K562 (cell line): ENCODE results near the gene NF1. TPM values are rescaled to one million over a fixed set of nuclear protein-coding genes. Genes with fewer than 3 reads are reported as not detected.

ENCODE experiments used
- ARID1B ChIP-seq: fragments of 450-650 bp; IDR thresholded peaks from 2 replicates; pipeline ENCODE4 v1.6.1; 2016; ENCODE audit warnings: antibody characterized with exemption, mild to moderate bottlenecking, inconsistent platforms
- ATF3 ChIP-seq, 2 experiments: fragments of 450-650 bp in 1 of 2; sonication (generic) in 1 of 2; formaldehyde crosslinking in 1 of 2; IDR thresholded peaks in 1 of 2; conservative IDR thresholded peaks in 1 of 2; 2 replicates each; pipeline versions ENCODE4 v1.6.1 to v1.8.1; 2016 to 2023; ENCODE audit warnings: mild to moderate bottlenecking in 2 of 2, moderate library complexity in 2 of 2, inconsistent platforms in 1 of 2, missing genetic modification reagents in 1 of 2
- CEBPB ChIP-seq: fragments of 450-650 bp; IDR thresholded peaks from 2 replicates; pipeline ENCODE4 v1.6.1; 2016; ENCODE audit warnings: missing genetic modification characterization, missing compliant biosample characterization
- CEBPG ChIP-seq, 3 experiments: fragments of 200-800 bp in 1 of 3; sonication (Bioruptor generic) in 1 of 3; sonication (generic) in 1 of 3; formaldehyde crosslinking in 1 of 3; IDR thresholded peaks in 2 of 3; conservative IDR thresholded peaks in 1 of 3; 2 replicates each; pipeline versions ENCODE4 v1.6.1 to v1.8.0; 2016 to 2022; ENCODE audit warnings: missing compliant biosample characterization in 2 of 3, missing genetic modification characterization in 2 of 3, mild to moderate bottlenecking in 1 of 3, missing genetic modification reagents in 1 of 3
- CSDE1 ChIP-seq, 2 experiments: fragments of 450-650 bp; IDR thresholded peaks; 2 replicates each; pipeline ENCODE4 v1.6.1; 2016; ENCODE audit warnings: mild to moderate bottlenecking in 1 of 2
- CUX1 ChIP-seq: fragments of 200-800 bp; sonication (Bioruptor generic); IDR thresholded peaks from 2 replicates; pipeline ENCODE4 v1.6.1; 2016; ENCODE audit warnings: missing genetic modification characterization, missing compliant biosample characterization
- DLX4 ChIP-seq: fragments of 250-450 bp; sonication (Bioruptor Pico); IDR thresholded peaks from 2 replicates; pipeline ENCODE4 v1.6.1; 2021; ENCODE audit warnings: mild to moderate bottlenecking
- FIP1L1 ChIP-seq: fragments of 200-400 bp; formaldehyde crosslinking; IDR thresholded peaks from 2 replicates; pipeline ENCODE4 v1.6.1; 2018; ENCODE audit warnings: mild to moderate bottlenecking, low read depth, low read length; ENCODE audit not compliant: poor library complexity, severe bottlenecking
- GTF2A2 ChIP-seq: IDR thresholded peaks from 2 replicates; pipeline ENCODE4 v1.6.1; 2016; ENCODE audit warnings: mild to moderate bottlenecking, missing genetic modification characterization, missing compliant biosample characterization
- HDAC1 ChIP-seq, 2 experiments: fragments of 450-650 bp; IDR thresholded peaks; 2 replicates each; pipeline ENCODE4 v1.6.1; 2016 to 2017; ENCODE audit warnings: inconsistent platforms in 1 of 2, mild to moderate bottlenecking in 1 of 2, moderate library complexity in 1 of 2
- HDAC2 ChIP-seq: fragments of 450-650 bp; IDR thresholded peaks from 2 replicates; pipeline ENCODE4 v1.6.1; 2016; ENCODE audit warnings: mild to moderate bottlenecking
- HDAC3 ChIP-seq: fragments of 450-650 bp; IDR thresholded peaks from 2 replicates; pipeline ENCODE4 v1.6.1; 2018; ENCODE audit warnings: borderline replicate concordance, mild to moderate bottlenecking, moderate library complexity; ENCODE audit not compliant: partially characterized antibody
- IFI16 ChIP-seq: fragments of 250-450 bp; sonication (Bioruptor Pico); IDR thresholded peaks from 2 replicates; pipeline ENCODE4 v2.1.2; 2022; ENCODE audit warnings: mild to moderate bottlenecking, inconsistent platforms
- LARP7 ChIP-seq: fragments of 450-650 bp; IDR thresholded peaks from 2 replicates; pipeline ENCODE4 v1.6.1; 2016
- MCM3 ChIP-seq: fragments of 450-650 bp; IDR thresholded peaks from 2 replicates; pipeline ENCODE4 v1.6.1; 2016
- MED1 ChIP-seq: sonication (generic); formaldehyde crosslinking; IDR thresholded peaks from 2 replicates; pipeline ENCODE4 v1.8.1; 2023; ENCODE audit warnings: missing genetic modification reagents, borderline replicate concordance
- MTA2 ChIP-seq: fragments of 450-650 bp; IDR thresholded peaks from 2 replicates; pipeline ENCODE4 v1.6.1; 2016; ENCODE audit warnings: low read depth
- NCOR1 ChIP-seq: fragments of 450-650 bp; IDR thresholded peaks from 2 replicates; pipeline ENCODE4 v1.6.1; 2016; ENCODE audit warnings: mild to moderate bottlenecking, moderate library complexity
- NUFIP1 ChIP-seq: fragments of 450-650 bp; IDR thresholded peaks from 2 replicates; pipeline ENCODE4 v1.6.1; 2018; ENCODE audit not compliant: partially characterized antibody
- PML ChIP-seq: IDR thresholded peaks from 2 replicates; pipeline ENCODE4 v1.6.1; 2012; ENCODE audit warnings: low read length, inconsistent platforms
- POLR2H ChIP-seq: IDR thresholded peaks from 2 replicates; pipeline ENCODE4 v1.6.1; 2016; ENCODE audit warnings: missing genetic modification characterization, low read depth, mild to moderate bottlenecking, control low read depth, missing compliant biosample characterization, moderate library complexity
- SOX6 ChIP-seq: fragments of 450-650 bp; IDR thresholded peaks from 2 replicates; pipeline ENCODE4 v1.6.1; 2014; ENCODE audit warnings: mild to moderate bottlenecking
- THAP7 ChIP-seq: fragments of 250-450 bp; sonication (Bioruptor Pico); IDR thresholded peaks from 2 replicates; pipeline ENCODE4 v1.5.0; 2021
- ZFPM2 ChIP-seq: fragments of 250-450 bp; sonication (Bioruptor Pico); IDR thresholded peaks from 2 replicates; pipeline ENCODE4 v1.5.1; 2022; ENCODE audit warnings: mild to moderate bottlenecking
- ZNF384 ChIP-seq: IDR thresholded peaks from 2 replicates; pipeline ENCODE4 v1.6.1; 2012; ENCODE audit warnings: low read depth, low read length, improper control_type of control experiment
- polyA plus RNA-seq, 8 experiments: library from polyadenylated mRNA; depleted of rRNA in 4 of 8; stranded (reverse) in 5 of 8; unstranded in 3 of 8; fragments of >200 nt; fragmentation: Nextera tagmentation in 2 of 8; fragmentation: Illumina TruSeq in 1 of 8; extraction: Ambion mirVana in 2 of 8; extraction: Trizol in 1 of 8; gene quantifications; 2 replicates each; pipeline versions ENCODE4 v1.2.1 to v1.2.3, GENCODE V29; 2011 to 2014; ENCODE audit warnings: inconsistent platforms in 1 of 8, missing spikeins in 1 of 8
- total RNA-seq, 7 experiments: library from RNA; depleted of rRNA in 6 of 7; stranded (reverse); fragments of >200 nt in 6 of 7; fragmentation: Illumina TruSeq in 2 of 7; extraction: Trizol in 2 of 7; gene quantifications; 2 replicates each; pipeline versions ENCODE4 v1.2.1 to v1.2.3, GENCODE V29; 2011 to 2021; ENCODE audit warnings: low replicate concordance in 1 of 7

NF1 gene
- total and polyA plus RNA-seq, 9 of the 15 experiments (the other 6 are each of a cell fraction or from before 2014, with no cell fraction given), result 3.4 to 41.9 (median 24.3) TPM

- TF ChIP-seq POLR2H (tag) (no peak), SOX6 (no peak), CEBPG (CRISPR knock-in tag; IDR thresholded peaks at IDR 0.05) (peak; percentile 36; the same call in 1 of the 2 replicates), CEBPG (tag; conservative IDR thresholded peaks at IDR 0.05 in 1 of 2, IDR thresholded peaks at IDR 0.05 in 1 of 2) (peak; percentile 82 to 94), ZNF384 (no peak), MED1 (CRISPR knock-in tag) (no peak), NUFIP1 (no peak), HDAC2 (no peak), ZFPM2 (CRISPR knock-in tag) (no peak), ARID1B (peak; percentile 33; the same call in 1 of the 2 replicates), THAP7 (CRISPR knock-in tag) (no peak), NCOR1 (no peak), ATF3 (IDR thresholded peaks at IDR 0.05) (peak; percentile 37; the same call in 1 of the 2 replicates), ATF3 (CRISPR knock-in tag; conservative IDR thresholded peaks at IDR 0.05) (no peak), LARP7 (no peak), IFI16 (CRISPR knock-in tag) (no peak), CEBPB (tag) (peak; percentile 89), CSDE1 (IDR thresholded peaks at IDR 0.05) (no peak), HDAC1 (IDR thresholded peaks at IDR 0.05) (no peak), PML (no peak), MTA2 (no peak), DLX4 (CRISPR knock-in tag) (no peak), GTF2A2 (tag) (no peak), MCM3 (no peak), HDAC3 (no peak), CUX1 (CRISPR knock-in tag) (no peak), FIP1L1 (no peak)
Observed at GRCh38 chr17:31048780-31049179, 46.0 kb upstream of the NF1 start (continued).
